GM18511 (cell line): ENCODE data around the gene LANCL2.
"Not testable (repeated sequence)": the region's sequence is repeated elsewhere in the genome, so short reads cannot be mapped to it uniquely, and the experiment has no call there.

ENCODE experiments used
- ATAC-seq: cut with Tn5 transposase; IDR thresholded peaks from one replicate; pipeline ENCODE4 v1.9.1; 2021; ENCODE audit warnings: mild to moderate bottlenecking, moderate library complexity; ENCODE audit not compliant: unreplicated experiment

Gene LANCL2

DNA sequence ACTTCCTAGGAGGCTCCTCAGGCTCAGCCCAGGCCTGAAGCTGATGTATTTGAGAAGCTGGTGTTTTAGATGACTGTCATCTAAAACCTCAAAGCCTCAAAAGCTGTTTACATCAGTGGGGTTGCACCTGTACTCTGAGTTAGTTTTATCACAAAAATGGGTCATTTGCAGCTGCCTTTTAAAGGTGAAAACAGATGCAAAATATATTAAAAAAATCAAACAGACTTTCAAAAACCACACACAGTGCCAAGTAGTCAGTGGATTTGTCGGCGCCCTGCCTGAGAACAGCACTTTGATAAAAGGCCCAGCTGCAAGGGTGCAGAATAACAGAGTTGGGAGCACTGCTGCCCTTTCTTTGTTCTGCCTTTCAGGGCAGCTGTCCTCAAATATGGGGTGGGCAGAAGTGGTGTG lies 104.1 kb downstream of the LANCL2 start:
- ATAC-seq: no peak

DNA sequence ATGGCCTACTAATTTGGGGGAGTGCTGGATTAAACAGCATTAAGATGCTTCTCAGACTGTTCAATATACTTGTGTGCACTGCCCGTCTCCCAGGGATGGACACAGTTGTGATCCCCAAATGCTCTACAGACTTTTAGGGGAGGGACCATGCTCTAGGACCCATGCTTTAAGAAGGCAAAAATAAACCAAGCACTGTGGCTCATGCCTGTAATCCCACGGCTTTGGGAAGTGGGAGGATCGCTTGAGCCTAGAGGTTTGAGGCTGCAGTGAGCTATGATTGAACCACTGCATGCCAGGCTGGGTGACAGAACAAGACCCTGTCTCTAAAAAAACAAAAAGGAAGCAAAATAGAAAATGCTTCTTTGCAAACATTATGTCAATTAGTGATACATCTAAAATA lies 104.6 kb downstream of the LANCL2 start:
- ATAC-seq: no peak

GRCh38 chr7:55470261-55470660 lies 105.1 kb downstream of the LANCL2 start:
- no peak for ATAC-seq

- ATAC-seq: not testable (repeated sequence)
Observed at GRCh38 chr7:55471594-55471993, 106.5 kb downstream of the LANCL2 start.

DNA sequence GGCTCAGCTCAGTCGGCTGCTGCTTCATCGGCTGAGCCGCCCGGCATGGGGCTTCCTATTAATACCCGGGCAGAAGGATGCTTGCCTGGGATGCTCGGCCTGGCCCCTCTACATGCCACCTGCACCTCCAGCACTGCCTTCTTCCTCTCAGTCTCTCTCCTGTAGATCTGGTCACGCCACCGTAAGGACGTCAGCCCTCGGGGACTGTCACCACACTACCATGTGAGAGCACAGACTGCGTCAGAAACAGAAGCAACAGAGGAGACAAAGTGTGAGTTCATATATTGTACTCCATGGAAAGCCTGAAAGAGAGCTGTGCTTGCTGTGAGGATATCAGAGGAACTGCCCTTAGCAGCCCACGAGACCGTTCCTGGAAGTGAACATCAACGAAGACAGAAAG lies 107.3 kb downstream of the LANCL2 start:
- not testable (repeated sequence) for ATAC-seq

DNA sequence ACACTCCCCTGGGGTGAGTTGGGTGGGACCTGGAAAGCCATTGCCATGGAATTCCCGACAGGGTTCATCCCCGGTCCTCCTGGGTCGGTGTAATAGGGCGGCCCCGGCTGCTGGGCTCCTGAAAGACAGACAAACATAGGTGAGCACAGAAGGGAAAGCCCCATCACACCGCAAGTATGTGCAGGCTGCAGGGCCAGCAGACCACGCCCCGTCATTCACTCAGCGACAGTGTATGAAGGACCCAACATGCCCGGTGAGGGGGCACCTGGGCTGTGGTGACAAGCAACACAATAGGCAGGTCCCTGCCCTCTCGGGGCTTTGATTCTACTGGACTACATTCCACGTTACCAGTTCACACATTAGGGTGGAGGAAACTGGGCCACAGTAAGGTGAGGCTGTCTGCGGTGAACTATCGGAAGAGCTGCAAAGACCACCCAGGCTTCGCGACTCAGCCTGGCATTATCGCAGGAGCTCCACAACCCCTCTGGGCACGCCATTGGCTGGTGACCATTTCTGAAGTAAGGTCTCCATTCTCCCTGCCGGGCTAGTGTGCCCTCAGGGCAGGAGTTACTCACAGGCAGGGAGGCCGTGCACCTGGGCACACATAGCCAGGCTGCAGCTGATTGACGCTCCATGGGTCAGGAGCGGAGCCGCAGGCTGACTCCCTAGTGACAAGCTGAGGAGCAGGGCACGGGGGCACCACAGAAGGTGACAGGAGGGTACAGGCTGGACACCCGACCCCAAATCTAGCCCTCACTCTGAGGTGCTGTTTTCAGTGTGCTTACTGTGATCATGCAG lies 108.0 kb downstream of the LANCL2 start:
- ATAC-seq: no peak

GRCh38 chr7:55473932-55474331 lies 108.8 kb downstream of the LANCL2 start:
- no peak for ATAC-seq

DNA sequence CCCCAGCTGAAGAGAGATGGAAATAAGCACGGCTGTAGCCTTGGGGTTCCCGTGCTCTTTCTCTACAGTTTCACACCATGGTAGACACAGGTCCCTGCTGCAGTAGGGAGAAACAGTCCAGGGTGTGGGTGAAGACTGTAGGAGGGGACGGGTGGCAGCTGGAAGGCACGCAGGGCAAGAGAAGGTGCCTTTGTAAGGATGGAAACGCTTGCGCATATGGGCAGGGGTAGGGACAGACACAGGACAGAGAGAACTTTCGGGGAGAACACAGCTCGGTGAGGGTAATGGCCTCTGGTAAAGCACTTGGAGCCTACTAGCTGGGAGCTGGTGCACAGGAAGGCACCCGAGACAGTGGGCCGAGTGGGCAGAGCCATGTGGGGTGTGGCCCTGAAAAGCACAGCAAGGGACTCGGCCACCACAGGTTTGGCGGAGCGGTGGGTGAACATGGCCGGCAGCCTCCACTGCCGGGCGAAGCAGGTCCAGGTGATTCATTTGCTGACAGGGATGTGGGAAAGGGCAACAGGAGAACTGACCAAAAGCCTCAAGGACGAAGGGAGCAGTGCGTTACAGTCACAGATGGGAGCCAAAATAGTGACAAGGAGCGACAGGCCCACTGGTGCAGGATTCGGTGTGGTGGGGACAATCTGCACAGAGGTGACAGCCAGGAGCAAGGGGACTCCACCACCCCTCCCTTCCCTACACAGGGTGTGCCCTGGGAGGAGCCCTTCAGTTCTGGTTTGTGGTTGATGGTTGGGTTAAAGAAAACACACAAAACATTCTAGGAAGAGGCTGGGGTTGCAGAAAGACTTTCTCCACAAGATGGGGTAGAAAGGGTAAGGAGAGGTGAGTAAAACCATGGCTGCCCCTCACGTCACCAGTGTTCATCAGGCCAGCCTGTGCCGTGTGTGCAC lies 110.1 kb downstream of the LANCL2 start:
- ATAC-seq: no peak

- ATAC-seq: no peak
Observed at GRCh38 chr7:55475855-55476803, 111.0 kb downstream of the LANCL2 start.

DNA sequence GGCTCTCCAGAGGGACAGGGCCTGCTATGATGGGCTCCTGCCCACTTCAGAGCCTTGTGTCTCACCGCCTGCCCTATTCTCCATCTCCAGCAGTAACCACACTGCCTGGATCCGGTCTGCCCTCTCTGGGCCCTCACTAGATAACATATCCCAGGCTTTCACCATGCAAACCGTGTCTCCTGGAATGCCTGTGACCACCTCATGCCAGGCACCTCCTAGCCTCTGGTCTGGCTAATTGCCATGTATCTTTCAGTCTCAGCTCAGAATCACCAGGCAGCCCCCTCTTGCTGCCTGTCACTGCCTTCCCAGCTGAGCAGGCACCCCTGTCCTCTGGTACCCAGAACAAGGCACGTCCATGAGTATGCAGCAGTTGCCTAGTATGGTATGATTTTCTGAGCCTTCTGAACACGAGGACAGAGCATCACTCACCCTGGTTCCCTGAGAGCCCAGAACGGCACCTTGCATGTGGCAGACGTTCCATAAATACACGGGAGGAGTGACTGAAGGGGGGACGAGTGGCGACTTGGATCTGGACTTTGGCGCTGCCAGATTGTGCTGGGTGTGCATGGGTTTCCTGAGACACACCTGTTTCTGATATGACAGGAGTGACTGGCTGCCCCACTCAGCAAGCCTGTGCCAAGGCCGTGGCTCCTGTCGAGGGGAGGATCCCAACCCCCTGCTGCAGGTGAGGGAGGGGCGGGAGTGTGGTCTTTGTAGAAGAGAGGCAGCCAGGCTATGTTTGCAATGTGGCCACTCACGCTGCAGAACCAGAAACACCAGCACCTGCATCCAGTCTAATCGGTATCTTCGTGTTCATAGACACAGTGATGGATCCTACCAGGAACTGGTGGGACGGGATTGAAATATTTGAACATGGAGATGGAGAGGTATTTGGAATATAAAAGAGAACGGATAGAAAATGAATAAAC lies 112.0 kb downstream of the LANCL2 start:
- no peak for ATAC-seq

DNA sequence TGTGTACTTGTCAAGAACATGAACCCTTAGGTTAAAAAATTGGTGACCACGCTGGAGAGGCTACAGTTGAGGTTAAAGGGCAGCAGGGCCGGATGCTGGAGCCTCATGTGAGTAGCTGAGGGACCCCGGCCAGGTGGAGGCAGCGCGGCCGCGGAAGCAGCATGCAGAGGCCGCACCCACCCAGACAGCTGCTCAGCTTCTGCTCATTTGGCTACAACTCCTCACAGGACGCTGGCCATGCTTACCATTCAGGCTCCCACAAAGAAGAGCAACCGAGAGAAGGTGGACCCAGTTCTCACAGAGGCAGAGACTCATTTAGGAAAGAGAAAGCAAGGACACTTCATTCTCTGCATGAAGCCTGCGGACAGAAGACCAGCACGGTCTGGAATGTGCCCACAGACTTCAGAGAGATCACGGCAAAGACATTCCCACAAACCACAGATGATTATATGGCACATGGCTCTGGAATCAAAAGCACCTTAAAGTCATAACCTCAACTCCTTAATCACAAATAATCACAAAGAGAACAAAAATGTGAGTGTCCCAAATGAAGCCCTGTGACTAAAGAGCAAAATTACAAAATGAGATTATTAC lies 112.7 kb downstream of the LANCL2 start:
- no peak for ATAC-seq

DNA sequence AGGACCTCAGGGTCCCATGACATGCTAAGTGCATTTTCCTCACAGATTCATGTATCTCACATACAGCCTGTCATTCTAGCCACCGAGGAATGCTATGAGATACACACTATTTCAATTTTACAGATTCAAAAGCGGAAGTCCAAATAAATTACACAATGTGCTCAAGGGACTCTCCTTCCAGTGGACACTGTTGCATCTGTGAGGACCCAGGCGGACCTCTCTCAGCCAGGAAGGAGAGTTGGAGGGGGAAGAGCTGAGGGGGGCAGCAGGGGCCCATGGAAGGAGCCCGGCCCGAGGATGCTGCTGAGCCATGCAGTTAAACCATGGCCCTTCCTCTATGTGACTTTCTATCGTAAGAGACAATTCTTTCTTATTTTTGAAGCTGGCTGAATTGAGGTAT lies 113.6 kb downstream of the LANCL2 start:
- ATAC-seq: no peak

- no peak for ATAC-seq
Observed at GRCh38 chr7:55481155-55481554, 116.0 kb downstream of the LANCL2 start.

DNA sequence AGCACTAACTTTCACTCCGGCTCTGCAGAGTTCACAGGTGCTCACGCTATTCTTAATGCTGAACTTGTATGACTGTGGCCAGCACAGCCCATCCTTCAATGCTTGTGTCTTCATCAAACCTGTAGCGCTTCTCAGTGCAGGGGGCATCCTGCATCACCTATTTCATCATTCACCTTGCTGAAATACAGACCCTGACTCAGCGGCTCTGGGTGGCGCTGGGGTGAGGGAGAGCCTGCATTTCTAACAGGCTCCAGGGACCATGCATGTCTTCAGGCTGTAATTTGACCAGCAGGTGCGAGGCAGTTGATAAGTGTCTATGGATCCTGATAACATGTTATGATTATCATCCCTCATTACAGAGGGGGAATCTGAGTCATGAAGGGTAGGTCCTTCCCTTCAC lies 117.9 kb downstream of the LANCL2 start:
- no peak for ATAC-seq
